Stimulated activated naive CD4-positive, alpha-beta T cell treated with Interleukin-2 at 50 U/mL for 16 hours (primary cell): ENCODE results near the gene DIP2C.
"Not testable (repeated sequence)": the region's sequence is repeated elsewhere in the genome, so short reads cannot be mapped to it uniquely, and the experiment has no call there.

Source experiments
- DNase-seq: peaks from one replicate; lab custom pipeline; 2025; lab: John Stamatoyannopoulos, UW

DIP2C gene

GRCh38 chr10:660413-660969 lies 29.0 kb downstream of the DIP2C start:
- DNase-seq, result no peak

- no peak for DNase-seq
Observed at GRCh38 chr10:659688-660141, 29.8 kb downstream of the DIP2C start.

GRCh38 chr10:657816-658350 lies 31.6 kb downstream of the DIP2C start:
- DNase-seq, result not testable (repeated sequence)

GRCh38 chr10:656883-657282 lies 32.6 kb downstream of the DIP2C start:
- DNase-seq, result no peak

GRCh38 chr10:655184-655583 lies 34.3 kb downstream of the DIP2C start:
- DNase-seq, result no peak

GRCh38 chr10:654647-654996 lies 34.8 kb downstream of the DIP2C start:
- DNase-seq, result no peak

- DNase-seq, result no peak
Observed at GRCh38 chr10:653991-654646, 35.3 kb downstream of the DIP2C start.

- not testable (repeated sequence) for DNase-seq
Observed at GRCh38 chr10:652832-653459, 36.5 kb downstream of the DIP2C start.

- DNase-seq, result no peak
Observed at GRCh38 chr10:652233-652632, 37.2 kb downstream of the DIP2C start.

- no peak for DNase-seq
Observed at GRCh38 chr10:651692-652091, 37.8 kb downstream of the DIP2C start.

- no peak for DNase-seq
Observed at GRCh38 chr10:650886-651615, 38.4 kb downstream of the DIP2C start.

- no peak for DNase-seq
Observed at GRCh38 chr10:650441-650851, 39.0 kb downstream of the DIP2C start.

- DNase-seq, result no peak
Observed at GRCh38 chr10:649798-650440, 39.5 kb downstream of the DIP2C start.

- DNase-seq, result no peak
Observed at GRCh38 chr10:649445-649797, 40.0 kb downstream of the DIP2C start.

- DNase-seq, result not testable (repeated sequence)
Observed at GRCh38 chr10:647019-647418, 42.4 kb downstream of the DIP2C start.

GRCh38 chr10:646118-646524 lies 43.3 kb downstream of the DIP2C start:
- DNase-seq, result no peak

GRCh38 chr10:644943-645334 lies 44.5 kb downstream of the DIP2C start:
- DNase-seq, result no peak

GRCh38 chr10:644076-644942 lies 45.2 kb downstream of the DIP2C start:
- DNase-seq, result no peak

- DNase-seq, result no peak
Observed at GRCh38 chr10:642186-642890, 47.1 kb downstream of the DIP2C start.

- no peak for DNase-seq
Observed at GRCh38 chr10:641149-642010, 48.1 kb downstream of the DIP2C start.
